Lower lobe of right lung (tissue), 2 donors: ENCODE data around the gene ERCC6L2. TPM values are rescaled to one million over a fixed set of nuclear protein-coding genes. Genes with fewer than 3 reads are reported as not detected.

ENCODE experiments used
- ATAC-seq, 2 donors: fragments of 200-7000 bp; cut with Tn5 transposase; one replicate each; pipeline ENCODE4 v1.9.1; 2020 to 2022; ENCODE audit warnings: mild to moderate bottlenecking in 2 of 2, moderate library complexity in 2 of 2
- DNase-seq: peaks from one replicate; pipeline ENCODE4 v3.0.0-alpha.2; 2020
- H3K27ac ChIP-seq: fragments of 200-600 bp; one replicate; pipeline ENCODE4 v1.8.0; 2022
- H3K27me3 ChIP-seq: fragments of 200-600 bp; one replicate; pipeline ENCODE4 v1.8.0; 2022; ENCODE audit warnings: low read depth
- H3K36me3 ChIP-seq: fragments of 200-600 bp; one replicate; pipeline ENCODE4 v1.8.0; 2022; ENCODE audit warnings: mild to moderate bottlenecking
- H3K4me1 ChIP-seq: fragments of 200-600 bp; one replicate; pipeline ENCODE4 v1.8.0; 2022
- H3K4me3 ChIP-seq: fragments of 200-600 bp; one replicate; pipeline ENCODE4 v1.8.0; 2022; ENCODE audit warnings: mild to moderate bottlenecking
- H3K9me3 ChIP-seq: fragments of 200-600 bp; one replicate; pipeline ENCODE4 v1.8.0; 2022
- intact Hi-C: fragments of 100-400 bp; cut with DNase I; formaldehyde crosslinking; loops from one replicate; pipeline ENCODE4 v1.11.0; 2022
- total RNA-seq: library from RNA; stranded (reverse); fragmentation: NEBNext Ultra II Directional; extraction: Animal tissue kit (Norgen Biotek cat#: 25700); gene quantifications from one replicate; pipeline ENCODE4 v1.2.1, GENCODE V29; 2021
- TF ChIP-seq, protein P1 (sequence below): fragments of 200-600 bp; IDR thresholded peaks from one replicate; pipeline ENCODE4 v1.8.0; 2022; ENCODE audit warnings: antibody characterized with exemption, mild to moderate bottlenecking
- donor health status: DM: no; HTN: yes; CAD: no; lungs with severe emphysema.

Gene ERCC6L2
- total RNA-seq, 1 donor from 2014 or later: 42.8 TPM

DNA sequence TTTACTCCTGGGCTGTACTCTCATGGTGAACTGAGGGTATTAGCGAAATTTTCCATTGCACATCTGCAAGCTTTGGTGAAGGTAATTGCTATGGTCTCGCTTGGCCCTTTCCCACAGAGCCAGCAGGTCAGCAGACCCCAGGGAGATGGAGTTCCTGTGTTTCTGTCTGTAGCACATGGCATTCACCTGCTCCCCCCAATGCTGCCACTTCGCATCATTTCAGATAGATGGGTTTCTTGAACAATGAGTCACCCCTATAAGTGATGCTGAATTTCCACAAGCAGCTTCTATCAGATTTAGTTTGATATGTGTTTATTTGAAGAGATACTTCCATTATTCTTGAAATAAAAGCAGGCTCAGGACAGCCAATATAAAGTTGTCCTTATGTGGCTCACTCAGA, 117.8 kb downstream of the ERCC6L2 start:
- Histone ChIP-seq H3K27me3 (no peaks in the 10 kb centered on the region), H3K27ac (no peak overlapping the region), H3K4me3 (no peak overlapping the region), H3K9me3 (no peaks in the 10 kb centered on the region), H3K4me1 (no peaks in the 10 kb centered on the region), H3K36me3 (no peaks in the 10 kb centered on the region)
- TF ChIP-seq, protein P1, sequence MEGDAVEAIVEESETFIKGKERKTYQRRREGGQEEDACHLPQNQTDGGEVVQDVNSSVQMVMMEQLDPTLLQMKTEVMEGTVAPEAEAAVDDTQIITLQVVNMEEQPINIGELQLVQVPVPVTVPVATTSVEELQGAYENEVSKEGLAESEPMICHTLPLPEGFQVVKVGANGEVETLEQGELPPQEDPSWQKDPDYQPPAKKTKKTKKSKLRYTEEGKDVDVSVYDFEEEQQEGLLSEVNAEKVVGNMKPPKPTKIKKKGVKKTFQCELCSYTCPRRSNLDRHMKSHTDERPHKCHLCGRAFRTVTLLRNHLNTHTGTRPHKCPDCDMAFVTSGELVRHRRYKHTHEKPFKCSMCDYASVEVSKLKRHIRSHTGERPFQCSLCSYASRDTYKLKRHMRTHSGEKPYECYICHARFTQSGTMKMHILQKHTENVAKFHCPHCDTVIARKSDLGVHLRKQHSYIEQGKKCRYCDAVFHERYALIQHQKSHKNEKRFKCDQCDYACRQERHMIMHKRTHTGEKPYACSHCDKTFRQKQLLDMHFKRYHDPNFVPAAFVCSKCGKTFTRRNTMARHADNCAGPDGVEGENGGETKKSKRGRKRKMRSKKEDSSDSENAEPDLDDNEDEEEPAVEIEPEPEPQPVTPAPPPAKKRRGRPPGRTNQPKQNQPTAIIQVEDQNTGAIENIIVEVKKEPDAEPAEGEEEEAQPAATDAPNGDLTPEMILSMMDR: no peak
- DNase-seq (no peak), ATAC-seq (no peak)
- intact Hi-C loops: no loop called here

DNA sequence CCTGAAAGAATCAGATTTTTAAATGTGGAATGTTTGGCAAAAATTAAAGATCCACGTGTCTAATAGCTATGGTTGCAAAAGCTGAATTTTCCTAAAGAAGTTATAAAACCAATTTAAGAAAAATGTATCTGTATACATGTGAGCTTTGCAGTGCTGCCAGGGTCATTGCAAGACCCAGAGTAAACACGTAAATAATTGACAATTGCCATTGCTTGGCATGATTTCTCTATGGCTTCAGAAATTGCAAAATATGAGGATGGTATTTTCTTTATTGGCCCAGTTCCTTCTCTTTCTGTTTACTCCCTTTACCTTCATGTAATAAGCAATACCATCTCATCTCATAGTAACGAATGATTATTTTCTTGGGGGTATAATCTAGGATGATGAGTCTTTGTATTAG, 123.9 kb downstream of the ERCC6L2 start:
- Histone ChIP-seq H3K9me3 (no peaks in the 10 kb centered on the region), H3K4me1 (no peaks in the 10 kb centered on the region), H3K4me3 (no peak overlapping the region), H3K36me3 (no peaks in the 10 kb centered on the region), H3K27me3 (no peaks in the 10 kb centered on the region), H3K27ac (no peak overlapping the region)
- intact Hi-C loops: no loop called here
- TF ChIP-seq, protein P1: no peak
- no peak for DNase-seq
- ATAC-seq: no peak

DNA sequence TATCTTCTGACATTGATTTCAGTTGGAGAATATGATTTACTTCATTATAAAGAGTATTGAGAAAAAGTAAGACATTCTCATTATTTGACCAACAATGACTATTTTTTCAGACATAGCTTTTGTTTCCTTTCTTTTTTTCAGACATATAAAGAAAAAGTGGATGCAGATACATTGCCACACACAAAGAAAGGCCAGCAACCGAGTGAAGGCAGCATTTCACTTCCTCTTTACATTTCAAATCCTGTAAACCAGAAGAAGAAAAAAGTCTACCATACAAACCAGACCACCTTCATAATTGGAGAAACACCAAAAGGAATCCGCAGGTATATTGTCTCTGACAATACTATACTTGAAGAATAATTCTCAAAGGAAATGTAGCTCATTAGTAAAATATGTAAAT, 128.9 kb downstream of the ERCC6L2 start:
- TF ChIP-seq, protein P1: no peak
- intact Hi-C loops: no loop called here
- Histone ChIP-seq H3K9me3 (no peaks in the 10 kb centered on the region), H3K36me3 (peaks cover 14% of the 10 kb centered on the region), H3K27me3 (no peaks in the 10 kb centered on the region), H3K4me1 (no peaks in the 10 kb centered on the region), H3K27ac (no peak overlapping the region), H3K4me3 (no peak overlapping the region)
- ATAC-seq: no peak
- no peak for DNase-seq

DNA sequence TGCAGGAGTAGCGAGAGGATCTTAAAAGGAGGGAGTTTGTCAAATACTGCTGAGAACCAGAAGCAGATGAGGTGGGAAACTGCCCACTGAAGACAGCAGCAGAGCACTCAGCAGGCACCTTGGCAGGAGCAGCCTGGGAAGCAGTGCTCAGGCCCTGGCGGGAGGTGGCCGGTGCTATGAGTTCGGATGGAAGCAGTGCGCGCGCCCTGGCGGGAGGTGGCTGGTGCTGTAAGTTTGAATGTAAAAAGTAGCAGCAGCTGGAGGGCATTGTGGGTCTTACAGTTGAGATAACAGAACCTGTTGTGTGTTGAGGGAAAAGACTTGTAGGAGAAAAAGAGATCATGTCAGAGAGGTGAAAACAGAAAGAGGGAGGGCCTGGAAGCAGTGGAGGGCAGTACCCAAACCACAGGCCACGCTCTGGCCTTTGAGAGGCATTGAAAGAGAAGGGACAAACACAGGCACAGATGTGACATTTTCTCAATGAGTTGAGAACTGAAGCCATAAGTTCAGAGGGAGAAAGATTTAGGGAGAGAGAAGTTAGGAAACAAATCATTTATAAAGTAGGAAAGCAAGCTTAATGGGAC, 130.9 kb downstream of the ERCC6L2 start:
- DNase-seq (no peak), ATAC-seq (no peak)
- intact Hi-C loops: no loop called here
- Histone ChIP-seq H3K4me3 (no peak overlapping the region), H3K27ac (no peak overlapping the region), H3K4me1 (no peaks in the 10 kb centered on the region), H3K36me3 (peaks cover 14% of the 10 kb centered on the region), H3K9me3 (no peaks in the 10 kb centered on the region), H3K27me3 (no peaks in the 10 kb centered on the region)
- TF ChIP-seq, protein P1: no peak

DNA sequence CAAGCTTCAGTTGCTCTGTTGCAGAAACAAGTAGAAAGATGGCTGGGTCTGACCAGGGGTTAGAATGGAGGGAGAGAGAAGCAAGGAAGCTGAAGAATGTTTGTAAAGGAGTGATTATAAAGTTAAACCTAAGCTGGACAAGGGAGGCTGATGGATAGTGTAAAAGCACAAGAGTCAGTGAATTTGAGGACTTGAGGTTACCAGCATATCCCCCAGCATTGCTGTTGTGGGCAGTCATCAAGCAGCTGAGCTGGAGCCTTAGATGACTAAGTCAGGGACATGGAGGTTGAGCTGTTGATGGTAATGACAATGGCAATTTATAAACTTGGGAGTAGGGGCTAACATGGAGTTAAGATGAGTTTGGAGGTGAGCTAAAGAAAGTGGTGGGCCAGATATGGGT, 131.5 kb downstream of the ERCC6L2 start:
- Histone ChIP-seq H3K4me1 (no peaks in the 10 kb centered on the region), H3K27me3 (no peaks in the 10 kb centered on the region), H3K36me3 (peaks cover 14% of the 10 kb centered on the region), H3K9me3 (no peaks in the 10 kb centered on the region), H3K4me3 (no peak overlapping the region), H3K27ac (no peak overlapping the region)
- intact Hi-C loops: no loop called here
- no peak for DNase-seq
- TF ChIP-seq, protein P1: no peak
- ATAC-seq: no peak
